Lower lobe of right lung (tissue), 2 donors: Measurements from ENCODE around the gene CPHXL2. TPM values are rescaled to one million over a fixed set of nuclear protein-coding genes. Genes with fewer than 3 reads are reported as not detected.

Source experiments
- ATAC-seq, 2 donors: fragments of 200-7000 bp; cut with Tn5 transposase; one replicate each; pipeline ENCODE4 v1.9.1; 2020 to 2022; ENCODE audit warnings: mild to moderate bottlenecking in 2 of 2, moderate library complexity in 2 of 2
- DNase-seq: peaks from one replicate; pipeline ENCODE4 v3.0.0-alpha.2; 2020
- H3K27ac ChIP-seq: fragments of 200-600 bp; one replicate; pipeline ENCODE4 v1.8.0; 2022
- H3K27me3 ChIP-seq: fragments of 200-600 bp; one replicate; pipeline ENCODE4 v1.8.0; 2022; ENCODE audit warnings: low read depth
- H3K36me3 ChIP-seq: fragments of 200-600 bp; one replicate; pipeline ENCODE4 v1.8.0; 2022; ENCODE audit warnings: mild to moderate bottlenecking
- H3K4me1 ChIP-seq: fragments of 200-600 bp; one replicate; pipeline ENCODE4 v1.8.0; 2022
- H3K4me3 ChIP-seq: fragments of 200-600 bp; one replicate; pipeline ENCODE4 v1.8.0; 2022; ENCODE audit warnings: mild to moderate bottlenecking
- H3K9me3 ChIP-seq: fragments of 200-600 bp; one replicate; pipeline ENCODE4 v1.8.0; 2022
- CTCF ChIP-seq: fragments of 200-600 bp; IDR thresholded peaks from one replicate; pipeline ENCODE4 v1.8.0; 2022; ENCODE audit warnings: antibody characterized with exemption, mild to moderate bottlenecking
- intact Hi-C: fragments of 100-400 bp; cut with DNase I; formaldehyde crosslinking; loops from one replicate; pipeline ENCODE4 v1.11.0; 2022
- total RNA-seq: library from RNA; stranded (reverse); fragmentation: NEBNext Ultra II Directional; extraction: Animal tissue kit (Norgen Biotek cat#: 25700); gene quantifications from one replicate; pipeline ENCODE4 v1.2.1, GENCODE V29; 2021
- donor health status: DM: no; HTN: yes; CAD: no; lungs with severe emphysema.

The CPHXL2 gene
- total RNA-seq, 1 donor from 2014 or later = not detected

DNA sequence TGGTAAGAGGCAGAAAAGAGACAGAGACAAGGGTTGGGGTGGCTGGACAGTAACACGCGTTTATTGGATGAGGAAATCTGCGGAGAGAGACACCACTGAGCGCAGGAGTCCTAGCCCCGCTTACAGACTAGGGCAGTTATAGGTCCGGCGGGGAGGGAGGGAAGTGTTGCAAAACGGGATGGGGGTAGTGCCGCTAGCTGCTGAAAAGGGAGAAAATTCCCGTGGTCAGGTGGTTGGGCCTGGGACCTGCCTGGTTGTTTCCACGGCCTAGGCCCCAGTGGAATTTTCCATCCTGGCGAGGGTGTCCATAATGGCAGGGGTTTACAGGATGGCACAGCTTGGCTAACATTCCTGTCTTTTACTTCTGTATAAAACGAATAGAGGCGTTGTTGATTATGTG lies 5.5 kb upstream of the CPHXL2 start:
- TF ChIP-seq CTCF = no peak
- no peak for DNase-seq
- ATAC-seq = no peak

DNA sequence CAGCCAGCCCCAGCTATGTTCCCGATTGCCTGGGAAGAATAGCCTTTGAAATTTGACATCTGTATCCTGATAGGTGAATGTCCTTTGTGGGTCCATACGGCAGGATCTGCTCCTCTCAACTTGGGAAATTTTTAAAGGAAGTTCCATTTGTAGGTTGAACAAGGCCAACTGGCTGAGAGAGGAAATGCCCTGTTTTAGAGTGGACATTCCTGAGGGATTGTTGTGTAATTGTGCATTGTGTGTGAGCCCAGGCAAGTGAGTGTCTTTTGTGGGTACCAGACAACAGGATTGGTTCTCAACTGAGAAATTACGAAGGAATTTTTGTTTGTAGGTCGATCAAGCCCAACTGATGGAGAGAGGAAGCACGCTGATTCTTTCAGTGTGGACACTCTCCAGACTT lies 2.6 kb upstream of the CPHXL2 start:
- Histone ChIP-seq H3K27ac (no peak overlapping the region), H3K9me3 (no peaks in the 10 kb centered on the region), H3K36me3 (no peaks in the 10 kb centered on the region), H3K4me1 (no peaks in the 10 kb centered on the region), H3K27me3 (no peaks in the 10 kb centered on the region), H3K4me3 (no peak overlapping the region)
- intact Hi-C loops = no loop called here
- ATAC-seq (no peak), DNase-seq (no peak)
- no peak for TF ChIP-seq CTCF

More for the DNA sequence above, 5.5 kb upstream of the CPHXL2 start:
- intact Hi-C loops = no loop called here
- Histone ChIP-seq H3K4me1 (no peaks in the 10 kb centered on the region), H3K36me3 (no peaks in the 10 kb centered on the region), H3K27me3 (no peaks in the 10 kb centered on the region), H3K4me3 (no peak overlapping the region), H3K27ac (no peak overlapping the region), H3K9me3 (no peaks in the 10 kb centered on the region)

GRCh38 chr16:75667503-75667902 lies 9.3 kb downstream of the CPHXL2 start:
- H3K36me3 ChIP-seq = no peaks in the 10 kb centered on the region
- TF ChIP-seq CTCF = no peak
- no peak for DNase-seq
- H3K9me3 ChIP-seq = no peaks in the 10 kb centered on the region
- H3K27me3 ChIP-seq = no peaks in the 10 kb centered on the region
- intact Hi-C loops = no loop called here
- no peak overlapping the region for H3K4me3 ChIP-seq
- no peaks in the 10 kb centered on the region for H3K4me1 ChIP-seq
- no peak for ATAC-seq
- H3K27ac ChIP-seq = no peak overlapping the region

- no peak for TF ChIP-seq CTCF
- intact Hi-C loops = no loop called here
- ATAC-seq (no peak), DNase-seq (no peak)
- H3K9me3 ChIP-seq = no peaks in the 10 kb centered on the region
- peaks cover 58% of the 10 kb centered on the region for H3K36me3 ChIP-seq
- peaks cover 14% of the 10 kb centered on the region for H3K4me1 ChIP-seq
- no peaks in the 10 kb centered on the region for H3K27me3 ChIP-seq
- H3K4me3 ChIP-seq = no peak overlapping the region
- H3K27ac ChIP-seq = no peak overlapping the region
These were observed 16.0 kb downstream of the CPHXL2 start for GRCh38 chr16:75660726-75661302.

DNA sequence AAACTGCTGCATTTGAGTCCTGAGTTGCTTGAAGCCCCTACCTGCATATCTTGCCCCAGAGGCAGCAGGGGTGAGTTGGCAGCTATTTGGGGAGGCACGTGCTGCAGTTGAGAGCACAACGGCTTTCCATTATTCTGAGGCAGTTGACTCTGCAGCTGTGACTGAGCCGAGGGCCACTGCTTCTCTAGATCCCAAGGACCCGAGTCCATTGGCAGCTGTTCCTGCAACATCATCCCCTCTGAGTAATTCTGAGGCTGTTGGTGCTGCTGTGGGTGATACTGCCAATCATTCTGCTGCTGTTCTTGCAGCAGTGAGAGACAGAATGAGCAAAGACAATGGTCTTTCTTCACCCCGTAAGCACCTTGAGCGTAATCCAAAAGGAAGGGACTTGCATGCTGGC lies 16.5 kb downstream of the CPHXL2 start:
- no peaks in the 10 kb centered on the region for H3K27me3 ChIP-seq
- intact Hi-C loops = no loop called here
- H3K4me3 ChIP-seq = no peak overlapping the region
- ATAC-seq (no peak), DNase-seq (no peak)
- H3K36me3 ChIP-seq = peaks cover 63% of the 10 kb centered on the region
- H3K9me3 ChIP-seq = no peaks in the 10 kb centered on the region
- no peak for TF ChIP-seq CTCF
- H3K27ac ChIP-seq = no peak overlapping the region
- peaks cover 14% of the 10 kb centered on the region for H3K4me1 ChIP-seq
